Progenitor cell of endocrine pancreas (in vitro differentiated cells): Measurements from ENCODE around the gene LHFPL6. TPM values are rescaled to one million over a fixed set of nuclear protein-coding genes. Genes with fewer than 3 reads are reported as not detected.

Experiments used
- DNase-seq: peaks from one replicate; pipeline ENCODE4 v3.0.0; 2021; ENCODE audit warnings: low spot score; ENCODE audit not compliant: unreplicated experiment
- H3K27ac Mint-ChIP-seq: 2 replicates; pipeline ENCODE4 v1.8.0; 2021; ENCODE audit warnings: mild to moderate bottlenecking, moderate library complexity, mixed read lengths
- H3K27me3 Mint-ChIP-seq: 2 replicates; pipeline ENCODE4 v1.8.0; 2021; ENCODE audit warnings: mixed read lengths
- H3K36me3 Mint-ChIP-seq: 2 replicates; pipeline ENCODE4 v1.8.0; 2022; ENCODE audit warnings: mixed read lengths; ENCODE audit not compliant: insufficient read depth
- H3K4me1 Mint-ChIP-seq: 2 replicates; pipeline ENCODE4 v1.8.0; 2021; ENCODE audit warnings: low read depth, mixed read lengths
- H3K4me3 Mint-ChIP-seq: 2 replicates; pipeline ENCODE4 v1.8.0; 2021; ENCODE audit warnings: low read depth, mild to moderate bottlenecking, moderate library complexity, mixed read lengths
- H3K9me3 Mint-ChIP-seq: 2 replicates; pipeline ENCODE4 v1.8.0; 2021; ENCODE audit warnings: low read depth, mixed read lengths
- CTCF ChIP-seq: fragments of 200-600 bp; sonication (generic); IDR thresholded peaks from one replicate; pipeline ENCODE4 v1.5.0; 2021; ENCODE audit warnings: antibody characterized with exemption, mild to moderate bottlenecking; ENCODE audit not compliant: unreplicated experiment
- total RNA-seq: library from RNA; stranded (reverse); gene quantifications from 2 replicates; pipeline ENCODE4 v1.2.1, GENCODE V29; 2021

The LHFPL6 gene
- total RNA-seq, 1 donor from 2014 or later: 1.0 TPM

- H3K4me3 Mint-ChIP-seq: no peak overlapping the region
- H3K4me1 Mint-ChIP-seq: peaks cover 1% of the 10 kb centered on the region
- H3K27ac Mint-ChIP-seq: no peak overlapping the region
- no peaks in the 10 kb centered on the region for H3K9me3 Mint-ChIP-seq
- DNase-seq: no peak
- no peak for TF ChIP-seq CTCF
- H3K36me3 Mint-ChIP-seq: no peaks in the 10 kb centered on the region
- peaks cover 3% of the 10 kb centered on the region for H3K27me3 Mint-ChIP-seq
Measured at GRCh38 chr13:39503048-39503447, 99.9 kb downstream of the LHFPL6 start.

- DNase-seq: no peak
- peaks cover 1% of the 10 kb centered on the region for H3K4me1 Mint-ChIP-seq
Measured at GRCh38 chr13:39501702-39502324, 101.2 kb downstream of the LHFPL6 start.

GRCh38 chr13:39499604-39500003 is 103.4 kb downstream of the LHFPL6 start:
- H3K27ac Mint-ChIP-seq: no peak overlapping the region
- peaks cover 7% of the 10 kb centered on the region for H3K27me3 Mint-ChIP-seq
- peaks cover 1% of the 10 kb centered on the region for H3K4me1 Mint-ChIP-seq

More at GRCh38 chr13:39501702-39502324, 101.2 kb downstream of the LHFPL6 start:
- Mint-ChIP-seq H3K36me3 (no peaks in the 10 kb centered on the region), H3K27ac (no peak overlapping the region), H3K9me3 (no peaks in the 10 kb centered on the region), H3K4me3 (no peak overlapping the region), H3K27me3 (peaks cover 3% of the 10 kb centered on the region)
- TF ChIP-seq CTCF: no peak

GRCh38 chr13:39498471-39499114 is 104.4 kb downstream of the LHFPL6 start:
- Mint-ChIP-seq H3K4me3 (no peak overlapping the region), H3K4me1 (peaks cover 1% of the 10 kb centered on the region), H3K27ac (no peak overlapping the region), H3K36me3 (no peaks in the 10 kb centered on the region), H3K9me3 (no peaks in the 10 kb centered on the region), H3K27me3 (peaks cover 7% of the 10 kb centered on the region)
- DNase-seq: no peak
- no peak for TF ChIP-seq CTCF

More at GRCh38 chr13:39499604-39500003, 103.4 kb downstream of the LHFPL6 start:
- TF ChIP-seq CTCF: no peak
- no peak for DNase-seq
- Mint-ChIP-seq H3K4me3 (no peak overlapping the region), H3K9me3 (no peaks in the 10 kb centered on the region), H3K36me3 (no peaks in the 10 kb centered on the region)

- peaks cover 7% of the 10 kb centered on the region for H3K27me3 Mint-ChIP-seq
- no peak for TF ChIP-seq CTCF
- no peaks in the 10 kb centered on the region for H3K9me3 Mint-ChIP-seq
- no peak for DNase-seq
- no peaks in the 10 kb centered on the region for H3K36me3 Mint-ChIP-seq
- no peaks in the 10 kb centered on the region for H3K4me1 Mint-ChIP-seq
- H3K27ac Mint-ChIP-seq: no peak overlapping the region
- no peak overlapping the region for H3K4me3 Mint-ChIP-seq
Measured at GRCh38 chr13:39496506-39496905, 106.5 kb downstream of the LHFPL6 start.
